Measurements from ENCODE around the gene PGAP2.

DNA sequence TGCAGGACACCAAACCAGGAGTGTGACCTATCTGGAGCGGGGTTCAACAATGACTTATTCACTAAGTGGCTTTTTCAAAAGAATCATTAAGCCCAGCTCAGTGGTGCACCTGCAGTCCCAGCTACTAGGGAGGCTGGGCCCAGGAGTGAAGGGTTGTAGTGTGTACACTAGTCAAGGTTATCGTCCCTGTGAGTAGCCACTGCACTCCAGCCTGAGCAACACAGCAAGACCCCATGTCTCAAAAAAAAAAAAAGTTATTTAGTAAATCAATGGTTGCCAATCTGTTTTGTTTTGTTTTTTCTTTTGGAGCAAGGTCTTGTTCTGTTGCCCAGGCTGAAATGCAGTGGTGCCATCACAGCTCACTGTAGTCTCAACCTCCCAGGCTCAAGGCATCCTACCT lies 24.5 kb downstream of the PGAP2 start:
- TF ChIP-seq CTCF (IDR thresholded peaks at IDR 0.05; ENCODE audit: low read depth, low read length) (no peak), POLR2A (IDR thresholded peaks at IDR 0.05; ENCODE audit: extremely low read depth, insufficient read length) (no peak), MYC (IDR thresholded peaks at IDR 0.05; ENCODE audit: low read depth, low read length) (no peak)
- TF ChIP-seq, protein P1, sequence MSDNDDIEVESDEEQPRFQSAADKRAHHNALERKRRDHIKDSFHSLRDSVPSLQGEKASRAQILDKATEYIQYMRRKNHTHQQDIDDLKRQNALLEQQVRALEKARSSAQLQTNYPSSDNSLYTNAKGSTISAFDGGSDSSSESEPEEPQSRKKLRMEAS (IDR thresholded peaks at IDR 0.05; ENCODE audit: low read depth, low read length) = no peak

Data from NB4 (cell line).